ENCODE results near the gene ATP2B2.

- TF ChIP-seq CTCF (conservative IDR thresholded peaks at IDR 0.05; ENCODE audit: low read length) (no peak), EZH2phosphoT487 (IDR thresholded peaks at IDR 0.05; ENCODE audit: borderline replicate concordance) (no peak)
Measured at GRCh38 chr3:10375296-10376053, 129.9 kb downstream of the ATP2B2 start.

All from Loucy (cell line).